GM19468 (cell line): ENCODE measurements around the gene IPO8.
"Not testable (repeated sequence)": the region's sequence is repeated elsewhere in the genome, so short reads cannot be mapped to it uniquely, and the experiment has no call there.

Source experiments
- ATAC-seq: cut with Tn5 transposase; IDR thresholded peaks from one replicate; pipeline ENCODE4 v1.9.1; 2021; ENCODE audit warnings: mild to moderate bottlenecking, moderate library complexity, moderate number of reproducible peaks; ENCODE audit not compliant: unreplicated experiment; ENCODE audit errors: extremely low read depth

IPO8 gene

DNA sequence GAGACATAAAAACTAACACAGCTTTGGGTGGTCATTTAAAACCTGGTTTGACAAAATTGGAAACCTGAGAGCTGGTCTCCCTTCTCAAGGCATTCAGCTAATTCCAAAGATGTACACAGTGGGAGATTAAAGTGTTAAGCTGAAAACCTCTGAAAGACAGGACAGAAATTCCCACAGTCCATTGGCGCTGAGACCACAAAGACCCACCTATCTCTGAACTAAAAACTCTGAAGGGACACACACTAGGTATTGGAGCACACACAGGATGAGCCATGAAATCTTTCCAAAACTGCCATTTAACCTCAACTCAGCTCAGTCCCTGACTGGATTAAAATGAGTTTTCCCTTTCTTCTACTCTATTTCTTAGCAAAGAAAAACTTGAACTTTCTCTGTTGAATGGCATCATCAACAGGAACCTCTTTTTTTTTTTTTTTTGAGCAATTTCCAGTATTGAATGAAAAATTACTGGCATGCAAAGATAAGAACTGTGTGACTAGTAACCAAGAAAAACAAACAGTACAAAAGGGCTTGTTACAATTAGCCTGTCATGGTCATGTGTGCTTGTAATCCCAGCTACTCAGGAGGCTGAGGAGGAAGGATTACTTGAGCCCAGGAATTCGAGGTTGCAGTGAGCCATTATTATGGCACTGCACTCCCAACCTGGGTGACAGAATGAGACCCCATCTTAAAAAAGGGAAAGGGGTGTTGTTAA lies 82.4 kb downstream of the IPO8 start:
- no peak for ATAC-seq

DNA sequence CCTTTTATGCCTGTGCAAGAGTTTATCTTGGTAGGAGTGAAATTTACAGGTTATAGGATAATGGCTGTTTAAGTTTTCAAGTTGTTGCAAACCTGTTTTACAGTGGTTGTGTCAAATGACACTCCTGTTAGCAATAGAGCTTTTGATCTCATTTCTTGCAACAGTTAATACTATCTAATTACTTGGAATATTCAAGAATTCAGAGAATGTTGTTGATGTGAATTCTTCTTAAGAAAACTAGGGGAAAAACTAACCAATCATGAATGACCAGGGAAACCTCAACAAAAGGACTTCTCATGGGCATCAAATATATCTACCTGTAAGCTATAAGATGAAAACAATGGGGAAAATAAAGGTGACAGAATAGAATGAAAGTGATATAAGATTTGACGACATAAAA lies 85.0 kb downstream of the IPO8 start:
- no peak for ATAC-seq

DNA sequence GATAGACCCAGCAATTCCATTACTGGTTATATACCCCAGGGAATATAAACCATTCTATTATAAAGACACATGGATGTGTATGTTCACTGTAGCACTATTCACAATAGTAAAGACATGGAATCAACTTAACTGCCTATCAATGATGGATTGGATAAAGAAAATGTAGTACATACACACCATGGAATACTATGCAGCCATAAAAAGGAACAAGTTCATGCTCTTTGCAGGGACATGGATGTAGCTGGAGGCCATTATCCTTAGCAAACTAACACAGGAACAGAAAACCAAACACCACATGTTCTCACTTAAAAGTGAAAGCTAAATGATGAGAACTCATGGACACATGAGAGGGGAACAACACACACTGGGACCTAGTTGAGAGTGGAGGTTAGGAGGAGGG lies 85.8 kb downstream of the IPO8 start:
- ATAC-seq = not testable (repeated sequence)

DNA sequence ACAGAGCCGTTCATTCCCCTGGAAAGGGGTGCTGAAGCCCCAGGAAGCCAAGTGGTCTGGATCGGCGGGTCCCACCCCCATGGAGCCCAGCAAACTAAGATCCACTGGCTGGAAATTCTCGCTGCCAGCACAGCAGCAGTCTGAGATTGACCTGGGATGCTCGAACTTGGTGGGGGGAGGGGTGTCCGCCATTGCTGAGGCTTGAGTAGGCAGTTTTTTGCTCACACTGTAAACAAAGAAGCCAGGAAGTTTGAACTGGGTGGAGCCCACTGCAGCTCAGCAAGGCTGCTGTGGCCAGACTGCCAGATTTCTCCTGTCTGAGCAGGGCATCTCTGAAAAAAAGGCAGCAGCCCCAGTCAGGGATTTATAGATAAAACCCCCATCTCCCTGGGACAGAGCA lies 91.4 kb downstream of the IPO8 start:
- not testable (repeated sequence) for ATAC-seq

DNA sequence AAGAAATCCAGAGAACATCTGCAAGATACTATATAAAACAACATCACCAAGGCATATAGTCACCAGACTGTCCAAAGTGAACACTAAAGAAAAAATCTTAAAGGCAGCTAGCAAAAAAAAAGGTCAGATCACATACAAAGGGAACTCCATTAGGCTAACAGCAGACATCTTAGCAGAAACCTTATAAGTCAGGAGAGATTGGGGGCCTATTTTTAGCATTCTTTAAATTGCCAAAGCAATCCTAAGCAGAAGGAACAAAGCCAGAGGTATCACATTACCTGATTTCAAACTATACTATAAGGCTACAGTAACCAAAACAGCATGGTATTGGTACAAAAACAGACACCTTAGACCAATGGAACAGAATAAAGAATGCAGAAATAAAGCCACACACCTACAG lies 92.5 kb downstream of the IPO8 start:
- no peak for ATAC-seq

DNA sequence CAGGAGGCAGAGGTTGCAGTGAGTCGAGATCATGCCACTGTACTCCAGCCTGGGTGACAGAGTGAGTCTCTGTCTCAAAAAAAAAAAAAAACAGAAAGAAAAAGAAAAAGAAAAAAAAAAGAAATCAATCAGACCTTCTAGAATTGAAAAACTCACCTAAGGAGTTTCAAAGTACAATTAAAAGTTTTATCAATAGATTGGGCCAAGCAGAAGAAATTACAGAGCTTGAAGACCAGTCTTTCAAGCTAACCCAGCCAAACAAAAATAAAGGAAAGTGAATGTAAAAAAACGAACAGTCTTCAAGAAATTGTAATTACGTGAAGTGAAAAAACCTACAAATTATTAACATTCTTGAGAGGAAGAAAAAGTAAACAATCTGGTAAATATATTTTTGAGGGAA lies 93.0 kb downstream of the IPO8 start:
- no peak for ATAC-seq

DNA sequence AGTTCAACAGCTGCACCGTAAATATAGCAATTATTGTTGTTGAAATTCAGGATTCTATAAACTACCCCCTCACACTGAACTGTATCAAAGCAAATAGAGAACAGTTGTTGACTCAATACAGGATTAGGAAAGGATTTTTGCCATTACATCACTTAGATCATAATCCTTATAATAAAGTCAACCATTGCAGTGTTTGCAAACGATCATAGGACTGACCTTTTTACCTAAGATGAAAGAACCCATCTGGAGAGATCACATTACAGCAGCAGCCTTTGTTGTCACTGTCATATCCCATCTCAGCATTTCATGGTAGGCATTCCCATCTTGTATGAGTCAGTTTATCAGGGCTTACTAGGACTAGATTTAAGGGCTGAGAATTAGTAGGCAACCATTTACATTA lies 96.1 kb downstream of the IPO8 start:
- no peak for ATAC-seq

DNA sequence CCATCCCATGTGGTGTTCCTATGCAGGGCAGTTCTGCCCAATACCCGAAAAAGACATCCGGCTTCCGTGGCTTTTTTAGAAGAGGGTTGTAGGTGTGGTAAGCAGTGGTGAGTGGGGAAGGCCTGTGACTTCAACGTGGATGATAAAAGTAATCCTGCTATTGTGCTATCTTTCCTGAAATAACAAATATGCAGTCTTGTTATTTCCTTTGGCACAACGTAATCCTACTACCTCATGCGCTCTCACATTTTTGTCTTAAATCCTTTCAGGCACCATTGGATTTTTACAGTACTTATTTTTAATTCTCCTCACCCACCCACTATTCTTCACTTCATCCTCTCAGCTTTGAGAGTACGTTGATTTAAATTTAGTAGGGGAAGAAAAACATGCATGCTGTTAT lies 96.8 kb downstream of the IPO8 start:
- ATAC-seq = no peak

DNA sequence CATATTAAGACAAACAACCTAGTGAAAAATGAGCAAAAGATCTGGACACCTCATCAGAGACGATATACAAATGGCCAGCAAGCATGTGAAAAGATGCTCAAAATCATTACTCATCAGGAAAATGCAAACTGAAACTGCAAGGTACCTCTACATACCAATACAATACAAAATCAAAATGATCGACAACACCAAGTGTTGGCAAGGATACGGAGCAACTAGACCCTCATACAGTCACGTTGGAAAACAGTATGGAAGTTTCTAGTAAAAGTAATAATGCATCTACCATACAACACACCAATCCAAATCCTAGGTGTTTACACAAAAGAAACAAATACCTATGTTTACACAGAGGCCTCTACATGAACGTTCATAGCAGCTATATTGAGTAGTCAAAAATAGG lies 99.9 kb downstream of the IPO8 start:
- ATAC-seq = no peak

DNA sequence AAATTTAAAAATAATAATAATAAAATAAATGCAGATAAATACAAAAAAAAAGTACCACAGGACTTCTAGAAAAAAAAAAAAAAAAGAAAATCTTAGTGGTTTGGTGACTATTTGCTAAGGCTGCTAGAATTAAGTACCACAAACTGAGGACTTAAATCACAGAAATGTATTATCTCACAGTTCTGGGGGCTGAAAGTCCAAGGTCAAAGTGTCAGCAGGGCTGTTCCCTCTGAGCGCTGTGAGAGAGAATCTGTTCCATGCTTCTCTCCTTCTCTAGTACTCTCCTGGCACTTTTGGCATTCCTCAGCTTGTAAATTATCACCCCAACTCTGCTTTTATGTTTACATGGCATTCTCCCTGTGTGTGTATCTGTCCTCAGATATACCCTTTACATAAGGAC lies 101.2 kb downstream of the IPO8 start:
- no peak for ATAC-seq

DNA sequence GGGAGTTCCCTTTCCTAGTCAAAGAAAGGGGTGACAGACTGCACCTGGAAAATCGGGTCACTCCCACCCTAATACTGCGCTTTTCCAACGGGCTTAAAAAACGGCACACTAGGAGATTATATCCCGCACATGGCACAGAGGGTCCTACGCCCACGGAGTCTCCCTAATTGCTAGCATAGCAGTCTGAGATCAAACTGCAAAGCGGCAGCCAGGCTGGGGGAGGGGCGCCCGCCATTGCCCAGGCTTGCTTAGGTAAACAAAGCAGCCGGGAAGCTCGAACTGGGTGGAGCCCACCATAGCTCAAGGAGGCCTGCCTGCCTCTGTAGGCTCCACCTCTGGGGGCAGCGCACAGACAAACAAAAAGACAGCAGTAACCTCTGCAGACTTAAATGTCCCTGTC lies 107.1 kb downstream of the IPO8 start:
- not testable (repeated sequence) for ATAC-seq

DNA sequence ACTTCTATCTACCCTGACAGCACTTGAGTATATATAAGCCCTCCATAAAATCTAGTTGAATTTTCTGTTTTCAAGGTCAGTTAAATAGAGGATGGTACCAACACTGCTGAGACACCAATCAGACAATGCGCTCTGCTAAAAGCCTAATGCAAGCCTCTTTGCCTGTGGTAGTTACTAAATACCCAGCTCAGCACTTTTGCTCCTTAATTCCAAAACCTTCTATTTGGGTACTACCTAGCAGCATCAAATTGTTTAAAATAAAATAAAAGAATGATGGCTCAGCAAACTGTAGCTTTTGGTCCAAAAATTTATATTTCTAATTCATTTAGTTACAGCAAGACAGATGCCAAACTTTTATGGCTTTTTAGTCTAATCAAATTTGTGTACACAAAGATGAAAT lies 107.9 kb downstream of the IPO8 start:
- ATAC-seq = no peak

DNA sequence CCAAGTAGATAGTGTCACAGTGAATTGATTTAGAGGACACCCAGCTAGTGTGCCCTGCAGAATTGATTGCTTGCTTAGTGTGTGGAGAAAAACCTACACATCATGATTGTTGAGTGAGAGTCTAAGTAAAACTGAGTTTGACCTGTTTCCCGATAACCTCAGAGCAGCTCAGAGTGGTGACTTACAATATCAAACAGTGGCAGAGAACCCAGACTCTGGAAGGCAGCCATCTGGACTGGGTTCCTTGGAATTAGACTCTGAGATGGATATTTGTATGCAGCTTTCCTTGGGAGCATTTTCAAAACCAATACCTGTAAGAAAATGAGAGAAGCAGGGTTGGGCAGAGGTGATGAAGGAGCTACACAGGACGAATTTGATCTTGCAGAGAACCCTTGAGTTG lies 109.8 kb downstream of the IPO8 start:
- no peak for ATAC-seq

DNA sequence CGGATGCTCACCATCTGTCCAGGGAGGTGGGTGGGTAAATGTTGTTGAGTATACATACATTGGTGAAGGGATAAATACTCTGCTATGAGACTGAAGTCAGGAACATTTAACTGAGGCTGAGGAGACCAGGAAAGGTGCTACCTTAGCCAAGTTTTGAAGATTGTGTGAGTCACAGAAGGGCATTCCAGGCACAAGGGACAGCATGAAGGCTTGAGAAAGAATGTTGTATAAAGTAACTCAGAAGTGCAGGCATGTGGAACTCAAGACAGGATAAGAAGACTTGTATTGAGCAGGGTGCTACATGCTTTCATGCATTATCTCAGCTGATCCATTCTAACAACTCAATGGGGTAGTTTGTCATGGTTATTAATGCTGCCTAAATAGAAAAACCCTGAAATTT lies 112.7 kb downstream of the IPO8 start:
- no peak for ATAC-seq

DNA sequence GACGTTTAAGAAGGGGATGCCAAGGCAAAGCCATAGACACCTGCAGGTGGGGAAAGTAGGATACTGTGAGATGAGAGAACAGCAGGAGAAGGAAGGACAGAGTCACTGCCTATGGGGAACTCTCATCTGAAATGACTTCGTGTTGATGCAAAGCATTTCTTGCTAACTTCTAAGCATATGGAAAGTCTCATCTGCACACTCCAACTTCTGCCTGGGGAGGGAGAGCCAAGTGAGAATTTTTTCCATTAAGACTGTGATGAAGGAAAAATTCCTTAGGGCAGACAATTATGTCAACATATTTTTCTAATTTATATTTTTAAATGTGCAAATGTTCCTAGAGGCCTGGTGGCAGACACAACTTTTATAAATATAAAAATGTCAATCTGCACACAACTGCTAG lies 115.3 kb downstream of the IPO8 start:
- no peak for ATAC-seq
